HT1080 (cell line): Measurements from ENCODE around the gene PLCXD1. TPM values are rescaled to one million over a fixed set of nuclear protein-coding genes. Genes with fewer than 3 reads are reported as not detected.
"Not testable (repeated sequence)": the region's sequence is repeated elsewhere in the genome, so short reads cannot be mapped to it uniquely, and the experiment has no call there.

ENCODE experiments used
- DNase-seq: peaks from one replicate; pipeline ENCODE4 v3.0.0-alpha.2; 2015; ENCODE audit warnings: low read depth
- total RNA-seq: library from RNA; depleted of rRNA; stranded (reverse); fragments of >200 nt; shearing (Covaris generic); gene quantifications from 2 replicates; pipeline ENCODE4 v1.2.3, GENCODE V29; 2014; rRNA removed

The PLCXD1 gene
- total RNA-seq, 1 experiment from 2014 or later: 19.9 TPM

- DNase-seq: no peak
Observed at GRCh38 chrX:349702-350101, 68.5 kb downstream of the PLCXD1 start.

DNA sequence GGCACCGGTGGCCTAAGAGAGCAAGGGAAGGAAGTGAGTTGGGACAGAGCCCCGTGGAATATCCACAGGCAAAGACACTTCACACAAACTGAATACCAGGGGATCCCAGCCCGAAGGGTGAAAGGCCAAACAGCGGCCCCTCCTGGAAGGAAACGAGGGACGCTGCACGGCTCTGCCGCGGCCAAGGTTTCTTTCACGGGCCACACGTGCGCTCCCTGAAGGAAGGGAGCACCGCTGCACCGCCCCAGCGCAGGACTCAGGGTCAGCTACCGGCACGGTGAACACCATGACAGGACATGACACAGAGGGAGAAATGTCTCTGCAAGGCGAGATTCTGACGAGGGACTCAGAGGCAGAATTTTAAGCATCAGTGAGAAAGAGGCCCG, 69.0 kb downstream of the PLCXD1 start:
- DNase-seq: no peak

DNA sequence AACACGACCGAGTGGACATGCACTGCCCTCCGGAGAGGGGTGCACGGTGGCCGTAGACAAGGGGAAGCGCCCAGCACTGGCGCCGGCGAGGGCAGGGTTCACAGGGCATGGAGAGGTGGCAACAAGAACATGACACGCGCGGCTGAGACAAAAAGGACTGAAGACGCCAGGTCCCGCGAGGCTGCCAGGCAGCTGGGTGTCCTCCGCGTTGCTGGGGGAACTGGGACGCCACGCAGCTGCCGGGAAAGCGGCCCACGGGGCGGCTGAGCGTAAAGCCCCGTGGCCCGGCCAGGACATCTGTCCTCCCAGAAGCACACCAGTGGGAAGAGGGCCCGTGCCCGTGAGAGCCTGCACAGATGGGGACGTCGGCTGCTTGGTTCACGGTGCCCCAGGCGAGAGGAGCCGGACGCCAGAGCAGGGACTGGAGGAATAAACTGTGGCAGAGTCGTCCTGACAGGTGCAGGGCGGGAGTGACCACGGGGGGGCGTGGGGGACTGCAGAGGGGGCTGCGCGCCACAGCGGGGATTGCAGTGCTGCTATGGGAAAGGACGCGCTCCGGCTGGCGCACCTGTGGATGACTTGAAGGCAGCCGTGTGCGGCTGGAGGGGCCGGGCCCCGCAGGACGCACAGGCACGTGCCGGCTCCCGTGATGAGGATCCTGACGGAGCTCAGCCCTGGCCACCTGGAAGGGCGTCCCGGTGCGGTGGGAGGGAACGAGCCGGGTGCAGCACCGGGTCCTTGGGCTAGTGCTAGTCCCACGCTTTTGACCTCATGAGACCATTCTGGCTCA, 69.5 kb downstream of the PLCXD1 start:
- DNase-seq: no peak

GRCh38 chrX:351324-351641, 70.1 kb downstream of the PLCXD1 start:
- DNase-seq: not testable (repeated sequence)

- DNase-seq: no peak
Observed at GRCh38 chrX:351736-352135, 70.6 kb downstream of the PLCXD1 start.

DNA sequence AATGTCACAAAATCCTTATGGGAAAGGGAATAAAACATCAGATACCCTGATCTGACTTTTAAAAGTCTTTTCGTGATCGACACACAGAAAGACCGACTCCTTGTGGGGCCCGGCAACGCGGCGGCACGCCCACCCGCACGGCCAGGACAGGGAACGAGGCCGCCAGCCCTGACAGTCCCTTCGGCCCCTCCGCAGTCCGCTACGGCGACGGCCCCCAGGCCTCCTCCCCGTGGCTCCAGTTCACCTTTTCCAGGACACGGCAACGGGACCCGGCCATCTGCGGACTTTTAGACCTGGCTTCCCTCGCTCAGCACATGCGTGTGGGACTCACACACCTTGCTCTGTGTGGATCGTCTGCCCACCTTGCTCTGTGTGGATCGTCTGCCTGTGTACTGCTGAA, 71.0 kb downstream of the PLCXD1 start:
- DNase-seq: no peak

- DNase-seq: no peak
Observed at GRCh38 chrX:352582-353314, 71.6 kb downstream of the PLCXD1 start.

Other genes starting within 250 kb of the PLCXD1 start
- 56.4 and 60.2 TPM in 2 replicates for gene GTPBP6, start 37.4 kb downstream of the PLCXD1 start, total RNA-seq
- 13.8 and 14.6 TPM in 2 replicates for gene PPP2R3B, start 105.5 kb downstream of the PLCXD1 start, total RNA-seq